ENCODE measurements around the gene PRKG1.

Gene PRKG1

DNA sequence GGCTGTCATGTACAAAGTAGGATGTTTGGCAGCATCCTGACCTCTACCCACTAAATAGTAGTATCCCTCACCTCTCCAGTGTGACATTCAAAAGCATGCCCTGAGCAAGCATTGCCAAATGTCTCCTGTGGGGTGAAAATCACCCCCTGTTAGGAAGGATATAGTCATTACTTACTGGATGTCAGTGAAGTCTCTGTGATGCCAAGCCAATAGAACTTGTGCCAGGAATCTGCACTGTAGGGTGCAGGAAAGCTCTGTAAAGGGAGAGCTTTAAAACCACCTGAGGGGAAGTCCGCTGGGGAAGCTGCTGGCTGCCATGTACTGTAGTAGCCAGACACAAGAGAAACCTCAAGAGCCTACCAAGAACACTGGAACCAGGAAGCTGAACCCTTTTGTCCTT, 1069.1 kb downstream of the PRKG1 start:
- Histone ChIP-seq H3K27ac (replicated peaks) (no peak overlapping the region), H3K27me3 (ENCODE audit: insufficient read depth, poor library complexity, severe bottlenecking) (no peaks in the 10 kb centered on the region), H3K4me3 (replicated peaks; ENCODE audit: insufficient read depth, low read length) (no peak overlapping the region)
- TF ChIP-seq GABPA (IDR thresholded peaks at IDR 0.05; ENCODE audit: low read depth): no peak
- TF ChIP-seq, protein P1, sequence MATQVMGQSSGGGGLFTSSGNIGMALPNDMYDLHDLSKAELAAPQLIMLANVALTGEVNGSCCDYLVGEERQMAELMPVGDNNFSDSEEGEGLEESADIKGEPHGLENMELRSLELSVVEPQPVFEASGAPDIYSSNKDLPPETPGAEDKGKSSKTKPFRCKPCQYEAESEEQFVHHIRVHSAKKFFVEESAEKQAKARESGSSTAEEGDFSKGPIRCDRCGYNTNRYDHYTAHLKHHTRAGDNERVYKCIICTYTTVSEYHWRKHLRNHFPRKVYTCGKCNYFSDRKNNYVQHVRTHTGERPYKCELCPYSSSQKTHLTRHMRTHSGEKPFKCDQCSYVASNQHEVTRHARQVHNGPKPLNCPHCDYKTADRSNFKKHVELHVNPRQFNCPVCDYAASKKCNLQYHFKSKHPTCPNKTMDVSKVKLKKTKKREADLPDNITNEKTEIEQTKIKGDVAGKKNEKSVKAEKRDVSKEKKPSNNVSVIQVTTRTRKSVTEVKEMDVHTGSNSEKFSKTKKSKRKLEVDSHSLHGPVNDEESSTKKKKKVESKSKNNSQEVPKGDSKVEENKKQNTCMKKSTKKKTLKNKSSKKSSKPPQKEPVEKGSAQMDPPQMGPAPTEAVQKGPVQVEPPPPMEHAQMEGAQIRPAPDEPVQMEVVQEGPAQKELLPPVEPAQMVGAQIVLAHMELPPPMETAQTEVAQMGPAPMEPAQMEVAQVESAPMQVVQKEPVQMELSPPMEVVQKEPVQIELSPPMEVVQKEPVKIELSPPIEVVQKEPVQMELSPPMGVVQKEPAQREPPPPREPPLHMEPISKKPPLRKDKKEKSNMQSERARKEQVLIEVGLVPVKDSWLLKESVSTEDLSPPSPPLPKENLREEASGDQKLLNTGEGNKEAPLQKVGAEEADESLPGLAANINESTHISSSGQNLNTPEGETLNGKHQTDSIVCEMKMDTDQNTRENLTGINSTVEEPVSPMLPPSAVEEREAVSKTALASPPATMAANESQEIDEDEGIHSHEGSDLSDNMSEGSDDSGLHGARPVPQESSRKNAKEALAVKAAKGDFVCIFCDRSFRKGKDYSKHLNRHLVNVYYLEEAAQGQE (IDR thresholded peaks at IDR 0.05; ENCODE audit: insufficient replicate concordance, low read depth): no peak
- no peak for TF ChIP-seq POLR2AphosphoS5 (IDR thresholded peaks at IDR 0.05; ENCODE audit: low read depth)
- TF ChIP-seq, protein P2, sequence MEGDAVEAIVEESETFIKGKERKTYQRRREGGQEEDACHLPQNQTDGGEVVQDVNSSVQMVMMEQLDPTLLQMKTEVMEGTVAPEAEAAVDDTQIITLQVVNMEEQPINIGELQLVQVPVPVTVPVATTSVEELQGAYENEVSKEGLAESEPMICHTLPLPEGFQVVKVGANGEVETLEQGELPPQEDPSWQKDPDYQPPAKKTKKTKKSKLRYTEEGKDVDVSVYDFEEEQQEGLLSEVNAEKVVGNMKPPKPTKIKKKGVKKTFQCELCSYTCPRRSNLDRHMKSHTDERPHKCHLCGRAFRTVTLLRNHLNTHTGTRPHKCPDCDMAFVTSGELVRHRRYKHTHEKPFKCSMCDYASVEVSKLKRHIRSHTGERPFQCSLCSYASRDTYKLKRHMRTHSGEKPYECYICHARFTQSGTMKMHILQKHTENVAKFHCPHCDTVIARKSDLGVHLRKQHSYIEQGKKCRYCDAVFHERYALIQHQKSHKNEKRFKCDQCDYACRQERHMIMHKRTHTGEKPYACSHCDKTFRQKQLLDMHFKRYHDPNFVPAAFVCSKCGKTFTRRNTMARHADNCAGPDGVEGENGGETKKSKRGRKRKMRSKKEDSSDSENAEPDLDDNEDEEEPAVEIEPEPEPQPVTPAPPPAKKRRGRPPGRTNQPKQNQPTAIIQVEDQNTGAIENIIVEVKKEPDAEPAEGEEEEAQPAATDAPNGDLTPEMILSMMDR (IDR thresholded peaks at IDR 0.05; ENCODE audit: insufficient read depth, low read length): no peak
- TF ChIP-seq SPI1 (IDR thresholded peaks at IDR 0.05; ENCODE audit: borderline replicate concordance, low read depth): no peak
- no peak for DNase-seq (ENCODE audit: low read depth in 1 of 2, low spot score in 1 of 2)

DNA sequence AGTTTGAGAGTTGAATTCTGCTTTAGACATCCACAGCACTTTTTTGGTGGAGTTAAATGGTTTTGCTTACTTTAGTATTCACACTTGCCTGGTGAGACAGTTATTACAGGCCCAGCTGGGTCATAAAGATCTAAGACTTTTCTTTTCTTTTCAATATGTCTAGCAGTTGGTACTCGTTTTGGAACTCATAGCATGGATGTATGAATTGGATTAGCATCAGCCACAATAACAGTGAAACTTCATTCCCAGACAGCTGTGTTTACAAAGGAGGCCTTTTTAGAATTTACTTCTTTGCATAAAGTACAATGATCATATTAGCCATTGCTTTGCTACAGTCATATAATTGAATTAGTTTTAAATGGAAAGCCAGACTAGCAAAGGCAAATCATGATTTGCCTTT, 1071.3 kb downstream of the PRKG1 start:
- no peak for TF ChIP-seq GABPA (IDR thresholded peaks at IDR 0.05; ENCODE audit: low read depth)
- TF ChIP-seq, protein P2 (IDR thresholded peaks at IDR 0.05; ENCODE audit: insufficient read depth, low read length): no peak
- no peak for DNase-seq (ENCODE audit: low read depth in 1 of 2, low spot score in 1 of 2)
- H3K4me3 ChIP-seq (replicated peaks; ENCODE audit: insufficient read depth, low read length): no peak overlapping the region
- H3K27ac ChIP-seq (replicated peaks): no peak overlapping the region
- H3K27me3 ChIP-seq (ENCODE audit: insufficient read depth, poor library complexity, severe bottlenecking): no peaks in the 10 kb centered on the region

DNA sequence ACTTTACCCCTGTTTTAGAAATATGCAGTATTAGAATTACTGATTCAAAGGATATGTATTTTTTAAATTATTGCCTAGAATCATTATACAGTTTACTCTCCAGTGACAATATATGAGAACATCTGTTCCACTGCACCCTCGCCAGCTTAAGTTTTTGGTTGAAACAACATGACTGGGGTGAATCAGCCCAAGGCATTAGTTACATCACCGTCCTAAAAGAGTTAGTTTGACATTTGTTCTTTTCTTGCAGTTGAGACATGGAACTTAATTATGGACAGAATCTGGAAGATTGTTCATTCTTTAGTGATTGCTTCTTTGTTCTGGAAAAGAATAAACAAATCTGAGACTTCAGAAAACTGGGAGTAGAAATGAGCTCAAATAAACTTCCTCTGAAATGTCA, 1072.5 kb downstream of the PRKG1 start:
- H3K27me3 ChIP-seq (ENCODE audit: insufficient read depth, poor library complexity, severe bottlenecking): no peaks in the 10 kb centered on the region
- no peak overlapping the region for H3K27ac ChIP-seq (replicated peaks)
- TF ChIP-seq SPI1 (IDR thresholded peaks at IDR 0.05; ENCODE audit: borderline replicate concordance, low read depth) (no peak), POLR2AphosphoS5 (IDR thresholded peaks at IDR 0.05; ENCODE audit: low read depth) (no peak), GABPA (IDR thresholded peaks at IDR 0.05; ENCODE audit: low read depth) (no peak)
- TF ChIP-seq, protein P1 (IDR thresholded peaks at IDR 0.05; ENCODE audit: insufficient replicate concordance, low read depth): no peak
- TF ChIP-seq, protein P2 (IDR thresholded peaks at IDR 0.05; ENCODE audit: insufficient read depth, low read length): no peak
- H3K4me3 ChIP-seq (replicated peaks; ENCODE audit: insufficient read depth, low read length): no peak overlapping the region
- DNase-seq (ENCODE audit: low read depth in 1 of 2, low spot score in 1 of 2): no peak

DNA sequence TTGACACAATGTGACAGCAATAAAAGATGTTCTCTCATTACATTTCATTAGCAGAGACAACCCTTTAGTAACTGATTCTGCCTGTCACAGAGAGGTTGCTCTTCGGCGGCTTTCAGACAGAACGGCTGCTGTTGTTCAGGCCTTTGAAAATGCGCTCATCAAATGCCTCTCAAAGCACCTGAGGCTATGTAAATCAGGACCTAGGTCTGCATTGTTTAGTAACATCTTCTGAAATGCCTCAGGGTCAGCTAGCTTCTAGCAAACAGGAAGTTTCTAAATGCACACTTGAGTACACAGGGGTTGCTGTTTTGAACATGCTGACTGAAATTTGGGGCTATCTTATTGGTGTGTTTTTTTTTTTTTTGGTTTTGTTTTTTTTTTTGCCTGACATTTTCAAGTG, 1096.5 kb downstream of the PRKG1 start:
- H3K27ac ChIP-seq (replicated peaks): no peak overlapping the region
- no peaks in the 10 kb centered on the region for H3K27me3 ChIP-seq (ENCODE audit: insufficient read depth, poor library complexity, severe bottlenecking)
- no peak for DNase-seq (ENCODE audit: low read depth in 1 of 2, low spot score in 1 of 2)
- H3K4me3 ChIP-seq (replicated peaks; ENCODE audit: insufficient read depth, low read length): no peak overlapping the region
- TF ChIP-seq GABPA (IDR thresholded peaks at IDR 0.05; ENCODE audit: low read depth) (no peak), POLR2AphosphoS5 (IDR thresholded peaks at IDR 0.05; ENCODE audit: low read depth) (no peak), SPI1 (IDR thresholded peaks at IDR 0.05; ENCODE audit: borderline replicate concordance, low read depth) (no peak)
- TF ChIP-seq, protein P1 (IDR thresholded peaks at IDR 0.05; ENCODE audit: insufficient replicate concordance, low read depth): no peak
- TF ChIP-seq, protein P2 (IDR thresholded peaks at IDR 0.05; ENCODE audit: insufficient read depth, low read length): no peak

All from HL-60 (cell line).